Measurements from ENCODE around the gene KNL1.

DNA sequence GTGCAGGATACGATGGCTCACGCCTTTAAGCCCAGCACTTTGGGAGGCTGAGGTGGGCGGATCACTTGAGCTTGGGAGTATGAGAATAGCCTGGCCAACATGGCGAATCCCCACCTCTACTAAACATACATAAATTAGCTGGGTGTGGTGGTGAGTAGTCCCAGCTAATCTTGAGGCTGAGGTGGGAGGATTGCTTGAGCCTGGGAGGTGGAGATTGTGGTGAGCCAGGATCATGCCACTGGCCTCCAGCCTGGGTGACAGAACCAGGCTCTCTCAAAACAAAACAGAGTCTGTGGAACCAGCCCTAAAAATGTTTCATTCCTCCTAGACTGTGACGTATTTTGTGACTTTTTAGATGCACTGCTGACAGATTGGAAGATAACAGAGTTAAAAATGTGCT is 66.6 kb downstream of the KNL1 start:
- TF ChIP-seq CBX8 (IDR thresholded peaks at IDR 0.05; ENCODE audit: borderline replicate concordance, low read depth, low read length), result no peak
- TF ChIP-seq CTCF (IDR thresholded peaks at IDR 0.05; ENCODE audit: control extremely low read depth in 1 of 3, insufficient read depth in 1 of 3, low read depth in 1 of 3, low read length in 3 of 3), result no peak
- no peak for TF ChIP-seq RFX5 (IDR thresholded peaks at IDR 0.05; ENCODE audit: borderline replicate concordance, low read depth, low read length)
- TF ChIP-seq SRF (IDR thresholded peaks at IDR 0.05; ENCODE audit: low read depth, low read length), result no peak
- TF ChIP-seq YY1 (IDR thresholded peaks at IDR 0.05; ENCODE audit: low read depth, low read length), result no peak
- TF ChIP-seq RXRA (IDR thresholded peaks at IDR 0.05; ENCODE audit: insufficient read depth, low read depth, low read length), result no peak
- TF ChIP-seq, protein P1, sequence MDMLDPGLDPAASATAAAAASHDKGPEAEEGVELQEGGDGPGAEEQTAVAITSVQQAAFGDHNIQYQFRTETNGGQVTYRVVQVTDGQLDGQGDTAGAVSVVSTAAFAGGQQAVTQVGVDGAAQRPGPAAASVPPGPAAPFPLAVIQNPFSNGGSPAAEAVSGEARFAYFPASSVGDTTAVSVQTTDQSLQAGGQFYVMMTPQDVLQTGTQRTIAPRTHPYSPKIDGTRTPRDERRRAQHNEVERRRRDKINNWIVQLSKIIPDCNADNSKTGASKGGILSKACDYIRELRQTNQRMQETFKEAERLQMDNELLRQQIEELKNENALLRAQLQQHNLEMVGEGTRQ (IDR thresholded peaks at IDR 0.05; ENCODE audit: low read length), result no peak
- TF ChIP-seq SAP30 (IDR thresholded peaks at IDR 0.05; ENCODE audit: insufficient read depth, insufficient replicate concordance, low read length), result no peak
- TF ChIP-seq EZH2 (IDR thresholded peaks at IDR 0.05; ENCODE audit: low read depth, low read length, severe bottlenecking), result no peak
- TF ChIP-seq NRF1 (IDR thresholded peaks at IDR 0.05; ENCODE audit: low read depth, low read length), result no peak
- TF ChIP-seq ASH2L (IDR thresholded peaks at IDR 0.05; ENCODE audit: low read length), result no peak

Data from H1 (cell line).